ENCODE data around the gene DUSP12. TPM values are rescaled to one million over a fixed set of nuclear protein-coding genes. Genes with fewer than 3 reads are reported as not detected.
"Not testable (repeated sequence)": the region's sequence is repeated elsewhere in the genome, so short reads cannot be mapped to it uniquely, and the experiment has no call there.

The DUSP12 gene
- total RNA-seq, 1 donor from 2014 or later, result 13.0 TPM

GRCh38 chr1:161727256-161727924, 22.2 kb upstream of the DUSP12 start:
- no peak for ATAC-seq

GRCh38 chr1:161728376-161729226, 21.0 kb upstream of the DUSP12 start:
- ATAC-seq, result no peak

- ATAC-seq, result no peak
Measured at GRCh38 chr1:161730050-161730564, 19.5 kb upstream of the DUSP12 start.

- no peak for ATAC-seq
Measured at GRCh38 chr1:161731241-161731640, 18.3 kb upstream of the DUSP12 start.

GRCh38 chr1:161731981-161732718, 17.4 kb upstream of the DUSP12 start:
- no peak for ATAC-seq

GRCh38 chr1:161733526-161733925, 16.1 kb upstream of the DUSP12 start:
- peak; percentile 66 for ATAC-seq

- no peak for ATAC-seq
Measured at GRCh38 chr1:161735837-161736236, 13.7 kb upstream of the DUSP12 start.

GRCh38 chr1:161736335-161736969, 13.1 kb upstream of the DUSP12 start:
- ATAC-seq, result peak; percentile 56

- ATAC-seq, result no peak
Measured at GRCh38 chr1:161737625-161738024, 12.0 kb upstream of the DUSP12 start.

- peak; percentile 59 for ATAC-seq
Measured at GRCh38 chr1:161738627-161739287, 10.8 kb upstream of the DUSP12 start.

- ATAC-seq, result no peak
Measured at GRCh38 chr1:161739865-161740566, 9.6 kb upstream of the DUSP12 start.

GRCh38 chr1:161740921-161741320, 8.7 kb upstream of the DUSP12 start:
- ATAC-seq, result no peak

GRCh38 chr1:161743231-161743630, 6.4 kb upstream of the DUSP12 start:
- ATAC-seq, result no peak

GRCh38 chr1:161747801-161748200, 1.8 kb upstream of the DUSP12 start:
- ATAC-seq, result no peak

GRCh38 chr1:161763522-161764098, 14.0 kb downstream of the DUSP12 start:
- ATAC-seq, result no peak

- ATAC-seq, result peak; percentile 91
Measured at GRCh38 chr1:161766102-161766981, 16.8 kb downstream of the DUSP12 start, which contains the start of gene ATF6. Gene ATF6, plus strand, starts transcription at chr1:161766320. Its CDS starts 41 bp downstream, at chr1:161766361.

GRCh38 chr1:161768461-161768860, 18.9 kb downstream of the DUSP12 start:
- ATAC-seq, result no peak

GRCh38 chr1:161768986-161769672, 19.5 kb downstream of the DUSP12 start:
- no peak for ATAC-seq

GRCh38 chr1:161769673-161770045, 20.1 kb downstream of the DUSP12 start:
- not testable (repeated sequence) for ATAC-seq
